MM.1S (cell line): Measurements from ENCODE around the gene ARHGEF10L.

Experiments used
- CTCF ChIP-seq: fragments of 300-600 bp; sonication (generic); IDR thresholded peaks from 2 replicates; pipeline ENCODE4 v1.5.1; 2016; ENCODE audit warnings: antibody characterized with exemption, low read length, mixed read lengths
- EZH2 ChIP-seq: fragments of 300-600 bp; sonication (generic); optimal IDR thresholded peaks from 2 replicates; pipeline ENCODE3; 2017; ENCODE audit warnings: low read depth, mild to moderate bottlenecking, antibody characterized with exemption, low read length, mixed read lengths

GRCh38 chr1:17624611-17625233, 85.2 kb downstream of the ARHGEF10L start:
- TF ChIP-seq CTCF (no peak), EZH2 (no peak)
